ENCODE results near the gene RABEPK. TPM values are rescaled to one million over a fixed set of nuclear protein-coding genes. Genes with fewer than 3 reads are reported as not detected.

Gene RABEPK
- total and polyA plus RNA-seq, 10 of the 15 experiments (the other 5 are each of a cell fraction or from before 2014, with no cell fraction given), result 26.9 to 59.8 (median 39.4) TPM

GRCh38 chr9:125200216-125201047, at the start of gene RABEPK (continued):
- TF ChIP-seq E2F4 (IDR thresholded peaks at IDR 0.05; ENCODE audit: low read depth, low read length) (no peak), MLLT1 (IDR thresholded peaks at IDR 0.05) (peak; percentile 36; the same call in 1 of the 2 replicates), POLR2AphosphoS5 (IDR thresholded peaks at IDR 0.05; ENCODE audit: low read length) (peak; percentile 90), NR2C1 (IDR thresholded peaks at IDR 0.05) (no peak; the same call in 1 of the 2 replicates), BACH1 (IDR thresholded peaks at IDR 0.05; ENCODE audit: borderline replicate concordance) (peak; percentile 50), SUZ12 (IDR thresholded peaks at IDR 0.05; ENCODE audit: unreplicated experiment) (no peak), PAX8 (IDR thresholded peaks at IDR 0.05) (no peak), JUNB (IDR thresholded peaks at IDR 0.05) (no peak), KAT2A (conservative IDR thresholded peaks at IDR 0.05; ENCODE audit: control insufficient read depth, low read depth, low read length) (no peak), NBN (IDR thresholded peaks at IDR 0.05) (peak; percentile 54), RELA (IDR thresholded peaks at IDR 0.05; ENCODE audit: borderline replicate concordance, partially characterized antibody) (no peak), MEF2B (IDR thresholded peaks at IDR 0.05; ENCODE audit: partially characterized antibody, poor library complexity, severe bottlenecking) (peak; percentile 20), ZBTB4 (CRISPR knock-in tag; IDR thresholded peaks at IDR 0.05) (no peak), HCFC1 (IDR thresholded peaks at IDR 0.05; ENCODE audit: low read length) (no peak), PML (IDR thresholded peaks at IDR 0.05; ENCODE audit: low read length) (peak; percentile 39), RAD51 (IDR thresholded peaks at IDR 0.05) (no peak), HDGF (IDR thresholded peaks at IDR 0.05) (0 out of 2 replicates have a peak, but pooled peaks have one; percentile 62), ATF7 (IDR thresholded peaks at IDR 0.05; ENCODE audit: low read depth) (no peak), RUNX3 (IDR thresholded peaks at IDR 0.05; ENCODE audit: low read length) (no peak; the same call in 1 of the 2 replicates), BRCA1 (IDR thresholded peaks at IDR 0.05; ENCODE audit: low read depth, low read length) (no peak), PAX5 (IDR thresholded peaks at IDR 0.05; ENCODE audit: borderline replicate concordance, low read depth, low read length) (peak; percentile 10; the same call in 1 of the 2 replicates), CHD4 (IDR thresholded peaks at IDR 0.05) (no peak), SPI1 (IDR thresholded peaks at IDR 0.05; ENCODE audit: borderline replicate concordance, insufficient read depth, low read depth, low read length) (0 out of 2 replicates have a peak, but pooled peaks have one; percentile 28), WRNIP1 (IDR thresholded peaks at IDR 0.05; ENCODE audit: borderline replicate concordance, low read depth, low read length) (no peak), EGR1 (IDR thresholded peaks at IDR 0.05; ENCODE audit: borderline replicate concordance in 1 of 2, low read depth in 2 of 2, low read length in 2 of 2) (peak in 1 of 2 experiments; percentile 20; a peak in 1 of 3 replicates)
